NB4 (cell line): ENCODE measurements around the gene EIF4A3.

Source experiments
- CTCF ChIP-seq: IDR thresholded peaks from one replicate; pipeline ENCODE4 v1.5.1; 2012; ENCODE audit warnings: low read depth, low read length
- MAX ChIP-seq: IDR thresholded peaks from 2 replicates; pipeline ENCODE4 v1.6.1; 2011; ENCODE audit warnings: low read depth, low read length
- MYC ChIP-seq: IDR thresholded peaks from 2 replicates; pipeline ENCODE4 v1.6.1; 2011; ENCODE audit warnings: low read depth, low read length
- POLR2A ChIP-seq: IDR thresholded peaks from 2 replicates; pipeline ENCODE4 v1.6.1; 2011; ENCODE audit warnings: mild to moderate bottlenecking; ENCODE audit not compliant: insufficient read length; ENCODE audit errors: extremely low read depth

DNA sequence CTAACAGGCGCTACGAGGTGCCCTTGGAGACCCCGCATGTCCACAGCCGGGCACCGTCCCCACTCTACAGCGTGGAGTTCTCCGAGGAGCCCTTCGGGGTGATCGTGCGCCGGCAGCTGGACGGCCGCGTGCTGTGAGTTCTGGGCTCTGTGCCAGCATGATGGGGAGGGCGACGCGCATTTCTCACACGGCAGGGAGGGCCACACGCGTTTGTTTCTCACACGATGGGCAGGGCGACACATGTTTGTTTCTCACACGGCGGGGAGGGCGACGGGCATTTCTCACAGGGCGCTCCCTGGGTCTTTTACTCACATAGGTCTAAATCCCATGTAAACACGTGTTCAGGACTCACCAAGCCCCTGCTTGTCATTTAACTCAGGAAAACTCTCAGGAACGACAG lies 41.2 kb downstream of the EIF4A3 start:
- TF ChIP-seq CTCF = no peak
- TF ChIP-seq MAX = no peak
- no peak for TF ChIP-seq POLR2A
- TF ChIP-seq MYC = no peak
